PC-9 (cell line): ENCODE measurements around the gene TRABD2A. TPM values are rescaled to one million over a fixed set of nuclear protein-coding genes. Genes with fewer than 3 reads are reported as not detected.

Source experiments
- BruUV-seq: library from RNA; stranded (reverse); fragments of 400-500 nt; replicated peaks from 2 replicates; lab custom pipeline; 2021; lab: Mats Ljungman, UMichigan
- CTCF ChIA-PET: fragments of 300-600 bp; sonication (Branson Sonifier 250); formaldehyde crosslinking; loops from one replicate; lab custom pipeline; 2022; ENCODE audit warnings: antibody characterized with exemption; lab: Charles Lee
- POLR2A ChIA-PET: fragments of 300-600 bp; sonication (Branson Sonifier 250); formaldehyde crosslinking; loops from one replicate; lab custom pipeline; 2022; ENCODE audit warnings: antibody characterized with exemption; ENCODE audit not compliant: unreplicated experiment; lab: Charles Lee
- DNase-seq, 2 experiments: peaks; one replicate each; pipeline versions ENCODE4 v3.0.0 to v3.0.0-alpha.2; 2015 to 2022; ENCODE audit warnings: mixed read lengths in 1 of 2
- H2AFZ ChIP-seq: fragments of 200-600 bp; sonication (generic); 2 replicates; pipeline ENCODE4 v1.8.1; 2017; ENCODE audit warnings: antibody characterized with exemption
- H3F3A ChIP-seq: fragments of 200-600 bp; sonication (generic); 2 replicates; pipeline ENCODE4 v1.8.1; 2017; ENCODE audit warnings: antibody characterized with exemption, mild to moderate bottlenecking, low read depth; ENCODE audit not compliant: insufficient read depth
- H3K27ac ChIP-seq: fragments of 200-600 bp; sonication (generic); 2 replicates; pipeline ENCODE4 v1.6.1; 2016; ENCODE audit warnings: mixed run types
- H3K27me3 ChIP-seq: fragments of 200-600 bp; sonication (generic); 2 replicates; pipeline ENCODE4 v1.6.1; 2016; ENCODE audit warnings: low read depth, mixed run types; ENCODE audit not compliant: insufficient read depth
- H3K36me3 ChIP-seq: fragments of 200-600 bp; sonication (generic); 2 replicates; pipeline ENCODE4 v1.6.1; 2016; ENCODE audit warnings: low read depth, mixed run types
- H3K4me1 ChIP-seq: fragments of 200-600 bp; sonication (generic); replicated peaks from 2 replicates; pipeline ENCODE4 v1.6.1; 2016; ENCODE audit warnings: mixed run types; ENCODE audit not compliant: insufficient read depth
- H3K4me2 ChIP-seq: fragments of 200-600 bp; sonication (generic); 2 replicates; pipeline ENCODE4 v1.6.1; 2017; ENCODE audit warnings: mixed run types
- H3K4me3 ChIP-seq: fragments of 200-600 bp; sonication (generic); 2 replicates; pipeline ENCODE4 v1.6.1; 2016; ENCODE audit warnings: mixed run types
- H3K79me2 ChIP-seq: fragments of 200-600 bp; sonication (generic); 2 replicates; pipeline ENCODE4 v1.6.1; 2017; ENCODE audit warnings: low read depth, mixed run types
- H3K9me2 ChIP-seq: fragments of 200-600 bp; sonication (generic); 2 replicates; pipeline ENCODE4 v1.8.1; 2017; ENCODE audit warnings: mild to moderate bottlenecking; ENCODE audit not compliant: insufficient read depth
- H3K9me3 ChIP-seq: fragments of 200-600 bp; sonication (generic); 2 replicates; pipeline ENCODE4 v1.8.1; 2016; ENCODE audit warnings: low read depth; ENCODE audit not compliant: insufficient read depth
- H4K20me1 ChIP-seq: fragments of 200-600 bp; sonication (generic); 2 replicates; pipeline ENCODE4 v1.8.1; 2017; ENCODE audit not compliant: insufficient read depth
- EZH2 ChIP-seq: fragments of 200-600 bp; sonication (generic); IDR thresholded peaks from 2 replicates; pipeline ENCODE4 v1.8.0; 2017; ENCODE audit warnings: antibody characterized with exemption, low read depth
- intact Hi-C: fragments of 100-400 bp; cut with micrococcal nuclease; formaldehyde crosslinking; loops from one replicate; pipeline ENCODE4 v1.10.0; 2022; ENCODE audit not compliant: unreplicated experiment
- total RNA-seq: library from RNA; stranded (reverse); gene quantifications from 2 replicates; pipeline ENCODE4 v1.2.3, GENCODE V29; 2021
- TF ChIP-seq, protein P1 (sequence below): fragments of 200-600 bp; sonication (generic); conservative IDR thresholded peaks from 2 replicates; pipeline ENCODE4 v1.6.1; 2017; ENCODE audit warnings: mixed run types, antibody characterized with exemption, mild to moderate bottlenecking, moderate library complexity

TRABD2A gene
- total RNA-seq, 1 experiment from 2014 or later = 2.2 TPM

DNA sequence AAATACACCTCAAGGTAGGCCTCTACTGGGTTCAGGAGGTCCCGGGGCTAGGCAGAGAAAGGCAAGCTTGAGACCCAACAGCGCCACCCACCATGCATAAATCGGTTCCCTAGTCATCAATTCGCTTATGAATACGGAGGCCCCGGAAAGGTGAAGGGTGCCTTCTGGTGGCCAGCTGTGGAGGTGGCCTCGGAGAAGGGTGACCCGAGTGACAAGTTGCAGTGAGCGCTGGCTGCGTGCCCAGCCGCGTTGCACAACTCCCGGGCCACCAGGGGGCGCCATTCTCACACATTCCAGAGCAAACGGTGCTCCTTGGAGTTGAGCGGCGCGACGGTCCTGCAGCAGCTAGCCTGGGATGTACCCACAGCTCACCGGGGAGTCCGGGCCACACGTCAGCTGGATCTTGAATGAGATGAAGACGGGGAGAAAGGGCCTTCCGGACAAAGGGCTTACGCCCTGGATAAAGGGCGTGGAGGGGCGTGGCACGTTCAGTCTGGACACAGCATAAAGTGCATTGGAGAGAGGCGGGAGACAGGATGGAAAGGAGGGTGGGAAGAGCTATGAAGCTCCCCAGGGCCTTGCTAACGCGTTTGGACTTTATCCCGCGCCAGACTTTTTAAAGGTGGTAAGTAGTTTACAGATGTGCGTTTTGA is 45.0 kb upstream of the TRABD2A start:
- Histone ChIP-seq H4K20me1 (no peaks in the 10 kb centered on the region), H3K4me3 (peak overlapping the region; percentile 52), H3K27me3 (no peaks in the 10 kb centered on the region), H3K36me3 (no peaks in the 10 kb centered on the region), H3K9me2 (no peaks in the 10 kb centered on the region), H3K9me3 (no peaks in the 10 kb centered on the region), H3K4me1 (peaks cover 9% of the 10 kb centered on the region; the same call in 1 of the 2 replicates), H3F3A (peaks cover 2% of the 10 kb centered on the region; the same call in 1 of the 2 replicates), H3K27ac (no peak overlapping the region), H2AFZ (peak overlapping the region; percentile 71), H3K4me2 (peak overlapping the region; percentile 77), H3K79me2 (no peaks in the 10 kb centered on the region)
- ChIA-PET POLR2A (interaction anchor here (1.2 kb wide), 1 partner anchor 32 kb away, joined by 3 read pairs; no protein-coding TSS in a partner anchor), CTCF (interaction anchor here (0.5 to 1.7 kb wide), 15 partner anchors 14 to 372 kb away, joined by 3 to 15 read pairs (median 4); no protein-coding TSS in a partner anchor)
- no peak for TF ChIP-seq EZH2
- TF ChIP-seq, protein P1, sequence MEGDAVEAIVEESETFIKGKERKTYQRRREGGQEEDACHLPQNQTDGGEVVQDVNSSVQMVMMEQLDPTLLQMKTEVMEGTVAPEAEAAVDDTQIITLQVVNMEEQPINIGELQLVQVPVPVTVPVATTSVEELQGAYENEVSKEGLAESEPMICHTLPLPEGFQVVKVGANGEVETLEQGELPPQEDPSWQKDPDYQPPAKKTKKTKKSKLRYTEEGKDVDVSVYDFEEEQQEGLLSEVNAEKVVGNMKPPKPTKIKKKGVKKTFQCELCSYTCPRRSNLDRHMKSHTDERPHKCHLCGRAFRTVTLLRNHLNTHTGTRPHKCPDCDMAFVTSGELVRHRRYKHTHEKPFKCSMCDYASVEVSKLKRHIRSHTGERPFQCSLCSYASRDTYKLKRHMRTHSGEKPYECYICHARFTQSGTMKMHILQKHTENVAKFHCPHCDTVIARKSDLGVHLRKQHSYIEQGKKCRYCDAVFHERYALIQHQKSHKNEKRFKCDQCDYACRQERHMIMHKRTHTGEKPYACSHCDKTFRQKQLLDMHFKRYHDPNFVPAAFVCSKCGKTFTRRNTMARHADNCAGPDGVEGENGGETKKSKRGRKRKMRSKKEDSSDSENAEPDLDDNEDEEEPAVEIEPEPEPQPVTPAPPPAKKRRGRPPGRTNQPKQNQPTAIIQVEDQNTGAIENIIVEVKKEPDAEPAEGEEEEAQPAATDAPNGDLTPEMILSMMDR = peak; percentile 97
- intact Hi-C loops = loop anchor here (1.0 to 10.0 kb wide), 8 partner anchors 44 to 431 kb away; partner anchors contain the start of genes KCMF1 and TCF7L1
- DNase-seq = peak; percentile 92 to 99
- TSS peak; percentile 23 for BruUV-seq

DNA sequence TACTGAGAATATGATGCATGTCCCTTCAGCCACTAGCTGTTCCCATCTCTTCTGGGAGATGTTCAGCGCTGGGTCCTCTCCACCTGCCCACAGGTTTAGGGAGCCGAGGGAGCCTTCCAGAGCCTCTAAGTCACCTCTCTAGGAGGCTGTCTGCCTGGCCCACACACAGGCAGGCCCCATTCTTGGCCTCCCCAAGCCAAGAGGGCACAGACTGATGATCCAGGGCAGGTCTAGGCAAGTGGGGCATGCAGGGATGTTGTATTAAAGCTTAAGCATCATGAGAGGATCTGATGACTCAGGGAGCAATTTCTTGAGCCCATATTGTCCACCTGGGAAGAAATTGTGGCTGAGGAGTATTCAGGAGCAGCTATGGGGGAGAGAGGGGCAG is 44.4 kb upstream of the TRABD2A start:
- Histone ChIP-seq H3K27me3 (no peaks in the 10 kb centered on the region), H2AFZ (no peak overlapping the region), H3K27ac (no peak overlapping the region), H3K4me2 (peak overlapping the region; percentile 77), H3K9me3 (no peaks in the 10 kb centered on the region), H3F3A (peaks cover 5% of the 10 kb centered on the region; the same call in 1 of the 2 replicates), H3K79me2 (no peaks in the 10 kb centered on the region), H3K9me2 (no peaks in the 10 kb centered on the region), H4K20me1 (no peaks in the 10 kb centered on the region), H3K36me3 (no peaks in the 10 kb centered on the region), H3K4me1 (peaks cover 12% of the 10 kb centered on the region), H3K4me3 (no peak overlapping the region; the same call in 1 of the 2 replicates)
- no peak for DNase-seq
- POLR2A ChIA-PET = interaction anchor here (1.2 kb wide), 1 partner anchor 33 kb away, joined by 3 read pairs; no protein-coding TSS in a partner anchor
- intact Hi-C loops = loop anchor here (1.0 to 10.0 kb wide), 6 partner anchors 43 to 430 kb away; partner anchors contain the start of gene TCF7L1
- TF ChIP-seq EZH2 = no peak
- TF ChIP-seq, protein P1 = no peak
- BruUV-seq = no TSS peak
- CTCF ChIA-PET = interaction anchor here (0.5 to 1.7 kb wide), 12 partner anchors 15 to 373 kb away, joined by 3 to 15 read pairs (median 5); no protein-coding TSS in a partner anchor

DNA sequence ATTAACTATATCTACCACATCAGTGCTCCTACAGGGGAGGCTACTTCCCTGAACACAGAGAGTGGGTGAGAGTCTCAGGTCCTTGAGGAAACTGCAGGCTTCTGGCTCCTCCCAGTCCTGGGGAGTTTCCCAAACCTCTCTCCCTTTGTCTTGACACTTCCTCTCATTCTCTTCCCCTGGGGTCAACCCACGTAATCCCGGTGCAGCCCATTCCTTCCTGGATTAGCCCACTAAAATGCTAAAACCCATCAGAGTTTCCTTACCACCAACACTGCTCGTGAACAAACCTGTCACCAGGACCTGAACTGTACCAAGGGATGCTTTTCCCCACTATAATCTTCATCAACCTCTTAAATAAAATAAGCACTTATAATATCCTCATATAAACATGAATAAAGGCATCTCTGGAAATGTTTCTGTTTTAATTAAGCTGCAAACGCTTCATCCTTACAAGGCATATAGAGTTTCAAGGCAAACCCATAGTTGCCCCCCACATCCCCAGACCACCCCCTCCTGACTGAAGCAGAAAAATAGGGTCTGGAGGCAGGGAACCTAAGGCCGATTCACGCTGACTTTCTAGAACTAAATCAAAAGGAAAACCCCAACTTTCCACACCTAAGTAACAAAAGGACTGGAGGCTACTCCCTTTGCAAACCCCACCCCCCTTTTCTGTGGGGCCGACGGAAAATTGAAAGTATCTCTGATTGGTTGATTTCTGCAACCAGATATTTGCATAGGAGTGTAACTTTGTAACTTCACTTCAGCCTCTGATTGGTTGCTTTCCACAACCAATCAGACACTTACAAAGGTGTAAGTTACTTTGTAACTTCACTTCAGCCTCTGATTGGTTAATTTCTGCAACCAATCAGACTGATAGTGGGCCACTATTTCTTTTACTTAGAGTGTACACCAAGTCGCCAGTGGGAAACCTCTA is 43.6 kb upstream of the TRABD2A start:
- DNase-seq = no peak
- ChIA-PET POLR2A (no interaction called here), CTCF (interaction anchor here (0.6 to 1.7 kb wide), 6 partner anchors 18 to 374 kb away, joined by 3 to 15 read pairs (median 6); no protein-coding TSS in a partner anchor)
- intact Hi-C loops = loop anchor here (1.0 to 10.0 kb wide), 6 partner anchors 42 to 429 kb away; partner anchors contain the start of gene TCF7L1
- no peaks in the 10 kb centered on the region for H3K9me2 ChIP-seq
- H3K27me3 ChIP-seq = no peaks in the 10 kb centered on the region
- H2AFZ ChIP-seq = no peak overlapping the region
- H3K79me2 ChIP-seq = no peaks in the 10 kb centered on the region
- no peak overlapping the region for H3K4me2 ChIP-seq
- H4K20me1 ChIP-seq = no peaks in the 10 kb centered on the region
- H3F3A ChIP-seq = peaks cover 12% of the 10 kb centered on the region
- peaks cover 19% of the 10 kb centered on the region for H3K4me1 ChIP-seq
- TF ChIP-seq, protein P1 = no peak
- no peak for TF ChIP-seq EZH2
- H3K27ac ChIP-seq = no peak overlapping the region
- BruUV-seq = no TSS peak
- H3K4me3 ChIP-seq = no peak overlapping the region
- no peaks in the 10 kb centered on the region for H3K9me3 ChIP-seq
- H3K36me3 ChIP-seq = no peaks in the 10 kb centered on the region
